ENCODE measurements around the gene HSPB8.

HSPB8 gene

DNA sequence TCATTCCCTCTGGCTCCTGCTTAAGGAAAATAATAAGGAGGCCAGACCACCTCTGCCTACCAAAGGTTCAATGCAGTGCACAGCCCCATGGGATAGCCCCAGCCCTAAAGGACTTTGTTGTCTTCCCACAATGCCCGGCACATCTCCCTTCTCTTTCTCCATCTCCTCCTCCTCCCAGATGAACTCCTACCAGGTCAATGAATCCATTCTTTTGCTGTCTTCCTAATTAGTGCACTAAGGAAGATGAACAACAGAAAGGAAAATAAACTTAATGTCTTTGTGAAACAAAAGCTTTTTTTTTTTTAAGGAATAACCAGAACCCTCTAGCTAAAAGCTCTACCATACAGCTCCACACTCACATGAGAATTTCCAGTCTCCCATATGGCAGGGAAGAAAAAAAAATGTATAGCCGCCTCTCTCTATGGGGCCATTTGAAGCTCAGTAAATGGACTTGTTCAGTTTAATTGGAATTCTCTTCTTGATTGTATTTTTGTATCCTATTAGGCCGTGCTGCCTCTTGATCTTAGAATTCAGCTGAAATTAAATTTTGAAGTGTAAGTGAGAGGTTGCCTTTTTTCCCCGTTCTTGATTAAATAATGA is 41.8 kb upstream of the HSPB8 start:
- no peak overlapping the region for H3K14ac ChIP-seq (ENCODE audit: low read length)
- H3K79me2 ChIP-seq (ENCODE audit: control insufficient read depth, insufficient read depth, low read length, poor library complexity), result no peaks in the 10 kb centered on the region
- no peak overlapping the region for H3K18ac ChIP-seq (ENCODE audit: low read length)
- DNase-seq, result no peak
- H4K91ac ChIP-seq (ENCODE audit: low read depth, low read length), result no peak overlapping the region
- no peak overlapping the region for H3K4me3 ChIP-seq (ENCODE audit: low read depth, low read length)
- no peak overlapping the region for H2BK5ac ChIP-seq (ENCODE audit: low read depth, low read length, poor library complexity)
- H3K27ac ChIP-seq (ENCODE audit: low read depth, low read length), result no peak overlapping the region
- no peak overlapping the region for H2AK5ac ChIP-seq (ENCODE audit: low read length)
- no peak overlapping the region for H3K4me2 ChIP-seq (ENCODE audit: low read length)
- no peak overlapping the region for H4K8ac ChIP-seq (ENCODE audit: low read depth, low read length)
- H3K4me1 ChIP-seq (ENCODE audit: control insufficient read depth in 1 of 2, insufficient read depth in 2 of 2, low read length in 2 of 2), result no peaks in the 10 kb centered on the region
- H3K79me1 ChIP-seq (ENCODE audit: low read length), result no peaks in the 10 kb centered on the region
- no peak overlapping the region for H3K23ac ChIP-seq (ENCODE audit: low read length)
- no peaks in the 10 kb centered on the region for H3K27me3 ChIP-seq (ENCODE audit: insufficient read depth, low read length)
- no peak overlapping the region for H2BK12ac ChIP-seq (ENCODE audit: low read length)
- no peak overlapping the region for H3K4ac ChIP-seq (ENCODE audit: low read depth, low read length)
- no peak overlapping the region for H2AFZ ChIP-seq (ENCODE audit: insufficient read depth, low read length, poor library complexity)
- no peak overlapping the region for H2BK120ac ChIP-seq (ENCODE audit: insufficient read depth, low read length, poor library complexity)
- WGBS (ENCODE audit: extremely low coverage, insufficient coverage, insufficient read length), result no CpG with 5 or more reads among the region's 4 CpGs
- H3K36me3 ChIP-seq (ENCODE audit: control insufficient read depth in 1 of 2, insufficient read depth in 2 of 2, low read length in 2 of 2), result no peaks in the 10 kb centered on the region
- no peaks in the 10 kb centered on the region for H3K9me3 ChIP-seq (ENCODE audit: insufficient read depth, low read depth, low read length)
- H3K9ac ChIP-seq (ENCODE audit: low read length), result no peak overlapping the region
- no peak overlapping the region for H4K12ac ChIP-seq (ENCODE audit: low read depth, low read length)

DNA sequence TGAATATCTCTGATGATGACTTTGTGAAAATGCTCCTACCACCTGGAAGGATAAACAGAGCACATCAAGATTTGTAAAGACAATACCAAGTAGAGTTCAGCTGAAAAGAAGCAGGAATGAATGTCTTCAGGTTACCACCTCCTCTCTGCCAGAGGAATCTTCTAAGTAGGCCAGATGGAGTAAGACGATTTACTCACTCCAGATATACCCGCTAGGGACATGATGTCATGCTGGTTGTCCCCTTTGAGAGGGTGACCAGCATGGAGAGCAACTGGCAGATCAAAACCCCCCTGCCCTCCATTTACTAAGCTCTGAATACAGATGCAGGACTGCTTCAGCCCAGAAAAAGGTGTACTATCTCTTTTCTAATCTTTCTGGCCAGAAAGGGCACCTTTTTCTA is 39.3 kb upstream of the HSPB8 start:
- Histone ChIP-seq H3K4me3 (ENCODE audit: low read depth, low read length) (no peak overlapping the region), H4K12ac (ENCODE audit: low read depth, low read length) (no peak overlapping the region), H4K8ac (ENCODE audit: low read depth, low read length) (no peak overlapping the region), H3K18ac (ENCODE audit: low read length) (no peak overlapping the region), H3K14ac (ENCODE audit: low read length) (no peak overlapping the region), H3K27me3 (ENCODE audit: insufficient read depth, low read length) (no peaks in the 10 kb centered on the region), H2AK5ac (ENCODE audit: low read length) (no peak overlapping the region), H3K4me2 (ENCODE audit: low read length) (no peak overlapping the region), H3K9me3 (ENCODE audit: insufficient read depth, low read depth, low read length) (no peaks in the 10 kb centered on the region), H2BK120ac (ENCODE audit: insufficient read depth, low read length, poor library complexity) (no peak overlapping the region), H3K79me2 (ENCODE audit: control insufficient read depth, insufficient read depth, low read length, poor library complexity) (no peaks in the 10 kb centered on the region), H3K4ac (ENCODE audit: low read depth, low read length) (no peak overlapping the region), H3K4me1 (ENCODE audit: control insufficient read depth in 1 of 2, insufficient read depth in 2 of 2, low read length in 2 of 2) (no peaks in the 10 kb centered on the region), H3K79me1 (ENCODE audit: low read length) (no peaks in the 10 kb centered on the region), H3K23ac (ENCODE audit: low read length) (no peak overlapping the region), H2BK5ac (ENCODE audit: low read depth, low read length, poor library complexity) (no peak overlapping the region), H4K91ac (ENCODE audit: low read depth, low read length) (no peak overlapping the region), H3K27ac (ENCODE audit: low read depth, low read length) (no peak overlapping the region), H2AFZ (ENCODE audit: insufficient read depth, low read length, poor library complexity) (no peak overlapping the region), H3K9ac (ENCODE audit: low read length) (no peak overlapping the region), H3K36me3 (ENCODE audit: control insufficient read depth in 1 of 2, insufficient read depth in 2 of 2, low read length in 2 of 2) (no peaks in the 10 kb centered on the region), H2BK12ac (ENCODE audit: low read length) (no peak overlapping the region)
- DNase-seq, result no peak
- WGBS (ENCODE audit: extremely low coverage, insufficient coverage, insufficient read length), result no CpG with 5 or more reads among the region's 2 CpGs

- peaks cover 3% of the 10 kb centered on the region for H3K79me2 ChIP-seq (ENCODE audit: control insufficient read depth, insufficient read depth, low read length, poor library complexity)
- no peak for DNase-seq
- no peak overlapping the region for H3K23ac ChIP-seq (ENCODE audit: low read length)
- peak overlapping the region; percentile 79 for H3K18ac ChIP-seq (ENCODE audit: low read length)
- no peak overlapping the region for H4K8ac ChIP-seq (ENCODE audit: low read depth, low read length)
- H3K4me1 ChIP-seq (ENCODE audit: control insufficient read depth in 1 of 2, insufficient read depth in 2 of 2, low read length in 2 of 2), result peaks cover 4% of the 10 kb centered on the region in 2 experiments
- no peaks in the 10 kb centered on the region for H3K9me3 ChIP-seq (ENCODE audit: insufficient read depth, low read depth, low read length)
- peaks cover 2% of the 10 kb centered on the region for H3K79me1 ChIP-seq (ENCODE audit: low read length)
- no peak overlapping the region for H3K14ac ChIP-seq (ENCODE audit: low read length)
- H3K4me2 ChIP-seq (ENCODE audit: low read length), result no peak overlapping the region
- H3K36me3 ChIP-seq (ENCODE audit: control insufficient read depth in 1 of 2, insufficient read depth in 2 of 2, low read length in 2 of 2), result no peaks in the 10 kb centered on the region
- H2AK5ac ChIP-seq (ENCODE audit: low read length), result no peak overlapping the region
- H3K4ac ChIP-seq (ENCODE audit: low read depth, low read length), result no peak overlapping the region
- no peak overlapping the region for H3K27ac ChIP-seq (ENCODE audit: low read depth, low read length)
- no peak overlapping the region for H3K9ac ChIP-seq (ENCODE audit: low read length)
- no peak overlapping the region for H4K91ac ChIP-seq (ENCODE audit: low read depth, low read length)
- no CpG with 5 or more reads among the region's 13 CpGs for WGBS (ENCODE audit: extremely low coverage, insufficient coverage, insufficient read length)
- no peak overlapping the region for H4K12ac ChIP-seq (ENCODE audit: low read depth, low read length)
- no peak overlapping the region for H2BK5ac ChIP-seq (ENCODE audit: low read depth, low read length, poor library complexity)
- H2AFZ ChIP-seq (ENCODE audit: insufficient read depth, low read length, poor library complexity), result no peak overlapping the region
- H3K27me3 ChIP-seq (ENCODE audit: insufficient read depth, low read length), result no peaks in the 10 kb centered on the region
- no peak overlapping the region for H3K4me3 ChIP-seq (ENCODE audit: low read depth, low read length)
- H2BK12ac ChIP-seq (ENCODE audit: low read length), result no peak overlapping the region
- no peak overlapping the region for H2BK120ac ChIP-seq (ENCODE audit: insufficient read depth, low read length, poor library complexity)
Measured at GRCh38 chr12:119145367-119145766, 33.4 kb upstream of the HSPB8 start.

DNA sequence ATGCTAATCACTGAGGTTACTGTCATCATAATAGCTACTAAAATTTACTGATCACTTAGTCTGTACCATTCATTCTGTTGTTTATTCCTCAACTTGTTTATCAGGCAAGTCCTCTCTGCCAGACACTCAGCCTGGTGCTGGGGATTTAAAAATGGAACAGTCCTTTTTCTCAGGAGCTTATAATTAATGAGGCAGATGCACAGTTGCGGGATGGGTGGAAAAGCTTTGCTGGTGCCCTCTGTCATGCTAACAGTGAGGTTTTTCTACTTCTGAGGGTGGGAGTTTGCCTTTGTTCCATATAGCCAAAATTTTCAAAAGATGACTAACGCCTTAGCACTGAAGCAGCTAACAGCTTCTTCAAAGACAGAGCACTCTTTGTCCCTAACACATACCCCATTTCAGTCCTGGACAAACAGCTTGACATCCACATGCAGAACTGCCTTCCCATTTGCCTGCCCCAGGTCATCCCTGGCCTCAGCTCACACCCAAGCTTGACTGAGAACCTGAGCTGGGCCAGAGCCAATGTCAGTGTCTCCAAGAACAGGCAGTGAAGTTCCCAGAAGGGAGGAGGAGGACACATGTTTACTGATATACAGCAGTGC is 30.8 kb upstream of the HSPB8 start:
- no peak overlapping the region for H2BK12ac ChIP-seq (ENCODE audit: low read length)
- no peak overlapping the region for H4K91ac ChIP-seq (ENCODE audit: low read depth, low read length)
- H3K27me3 ChIP-seq (ENCODE audit: insufficient read depth, low read length), result no peaks in the 10 kb centered on the region
- H3K14ac ChIP-seq (ENCODE audit: low read length), result no peak overlapping the region
- no peak overlapping the region for H3K4me3 ChIP-seq (ENCODE audit: low read depth, low read length)
- H3K36me3 ChIP-seq (ENCODE audit: control insufficient read depth in 1 of 2, insufficient read depth in 2 of 2, low read length in 2 of 2), result peaks cover 0 to 2% of the 10 kb centered on the region in 2 experiments
- WGBS (ENCODE audit: extremely low coverage, insufficient coverage, insufficient read length), result no CpG with 5 or more reads among the region's 2 CpGs
- H2AFZ ChIP-seq (ENCODE audit: insufficient read depth, low read length, poor library complexity), result no peak overlapping the region
- no peak overlapping the region for H4K12ac ChIP-seq (ENCODE audit: low read depth, low read length)
- no peak overlapping the region for H3K9ac ChIP-seq (ENCODE audit: low read length)
- H3K4ac ChIP-seq (ENCODE audit: low read depth, low read length), result no peak overlapping the region
- peaks cover 3% of the 10 kb centered on the region for H3K79me2 ChIP-seq (ENCODE audit: control insufficient read depth, insufficient read depth, low read length, poor library complexity)
- no peak overlapping the region for H3K18ac ChIP-seq (ENCODE audit: low read length)
- peaks cover 4% of the 10 kb centered on the region in 2 experiments for H3K4me1 ChIP-seq (ENCODE audit: control insufficient read depth in 1 of 2, insufficient read depth in 2 of 2, low read length in 2 of 2)
- H3K9me3 ChIP-seq (ENCODE audit: insufficient read depth, low read depth, low read length), result peaks cover 2% of the 10 kb centered on the region
- H3K4me2 ChIP-seq (ENCODE audit: low read length), result no peak overlapping the region
- peaks cover 2% of the 10 kb centered on the region for H3K79me1 ChIP-seq (ENCODE audit: low read length)
- no peak for DNase-seq
- no peak overlapping the region for H2BK120ac ChIP-seq (ENCODE audit: insufficient read depth, low read length, poor library complexity)
- no peak overlapping the region for H3K27ac ChIP-seq (ENCODE audit: low read depth, low read length)
- H2BK5ac ChIP-seq (ENCODE audit: low read depth, low read length, poor library complexity), result no peak overlapping the region
- no peak overlapping the region for H2AK5ac ChIP-seq (ENCODE audit: low read length)
- no peak overlapping the region for H3K23ac ChIP-seq (ENCODE audit: low read length)
- H4K8ac ChIP-seq (ENCODE audit: low read depth, low read length), result no peak overlapping the region
